Upper lobe of left lung (tissue), 4 donors: ENCODE data around the gene GPATCH8.

Experiments
- CTCF ChIP-seq, 6 experiments: fragments of 450-650 bp in 4 of 6; fragments of 200-600 bp in 2 of 6; sonication (generic) in 2 of 6; IDR thresholded peaks; one replicate each; pipeline ENCODE4 v1.5.1; 2016 to 2019; ENCODE audit warnings: antibody characterized with exemption in 6 of 6
- EP300 ChIP-seq, 4 donors: sonication (generic); formaldehyde crosslinking; IDR thresholded peaks; one replicate each; pipeline ENCODE4 v1.5.1; 2017; ENCODE audit warnings: antibody characterized with exemption in 4 of 4, control low read depth in 2 of 4
- POLR2A ChIP-seq, 4 donors: fragments of 450-650 bp; IDR thresholded peaks; one replicate each; pipeline ENCODE4 v1.5.1; 2016 to 2017; ENCODE audit warnings: antibody characterized with exemption in 4 of 4, mild to moderate bottlenecking in 2 of 4
- POLR2AphosphoS5 ChIP-seq, 2 donors: sonication (generic); formaldehyde crosslinking; IDR thresholded peaks; one replicate each; pipeline ENCODE4 v1.5.1; 2017; ENCODE audit warnings: antibody characterized with exemption in 2 of 2

GRCh38 chr17:44502598-44503146 lies 534 bp downstream of the GPATCH8 start:
- TF ChIP-seq CTCF (IDR thresholded peaks at IDR 0.05) (no peak), POLR2AphosphoS5 (IDR thresholded peaks at IDR 0.05) (no peak), POLR2A (IDR thresholded peaks at IDR 0.05) (no peak), EP300 (IDR thresholded peaks at IDR 0.05) (no peak)
